Smooth muscle cell (in vitro differentiated cells): ENCODE results near the gene RASSF3. TPM values are rescaled to one million over a fixed set of nuclear protein-coding genes. Genes with fewer than 3 reads are reported as not detected.

Experiments used
- DNase-seq: peaks from one replicate; lab custom pipeline; 2025; ENCODE audit not compliant: unreplicated experiment; lab: John Stamatoyannopoulos, UW
- H2AFZ ChIP-seq: fragments of 200-600 bp; sonication (generic); 2 replicates; pipeline ENCODE4 v1.6.0; 2016; ENCODE audit warnings: antibody characterized with exemption, low read depth, mild to moderate bottlenecking
- H3F3A ChIP-seq: fragments of 200-600 bp; sonication (generic); 2 replicates; pipeline ENCODE4 v1.6.0; 2017; ENCODE audit warnings: antibody characterized with exemption, low read depth
- H3K27ac ChIP-seq: fragments of 200-600 bp; sonication (generic); 2 replicates; pipeline ENCODE4 v1.5.1; 2016; ENCODE audit warnings: low read depth, mild to moderate bottlenecking
- H3K27me3 ChIP-seq: fragments of 200-600 bp; sonication (generic); 2 replicates; pipeline ENCODE4 v1.6.1; 2016; ENCODE audit warnings: low read depth, mild to moderate bottlenecking
- H3K36me3 ChIP-seq: fragments of 200-600 bp; sonication (generic); 2 replicates; pipeline ENCODE4 v1.5.1; 2016; ENCODE audit warnings: low read depth
- H3K4me1 ChIP-seq: fragments of 200-600 bp; sonication (generic); 2 replicates; pipeline ENCODE4 v1.5.1; 2016; ENCODE audit warnings: low read depth
- H3K4me2 ChIP-seq: fragments of 200-600 bp; sonication (generic); 2 replicates; pipeline ENCODE4 v1.6.0; 2016; ENCODE audit warnings: mild to moderate bottlenecking
- H3K4me3 ChIP-seq: fragments of 200-600 bp; sonication (generic); 2 replicates; pipeline ENCODE4 v1.5.1; 2016; ENCODE audit warnings: mild to moderate bottlenecking
- H3K79me2 ChIP-seq: fragments of 200-600 bp; sonication (generic); 2 replicates; pipeline ENCODE4 v1.6.0; 2016; ENCODE audit warnings: low read depth, mild to moderate bottlenecking
- H3K9ac ChIP-seq: fragments of 200-600 bp; sonication (generic); 2 replicates; pipeline ENCODE4 v1.6.0; 2016; ENCODE audit warnings: low read depth
- H3K9me3 ChIP-seq: fragments of 200-600 bp; sonication (generic); replicated peaks from 2 replicates; pipeline ENCODE4 v1.5.1; 2016; ENCODE audit warnings: low read depth
- H4K20me1 ChIP-seq: fragments of 200-600 bp; sonication (generic); 2 replicates; pipeline ENCODE4 v1.6.0; 2016; ENCODE audit warnings: low read depth
- CTCF ChIP-seq: fragments of 200-600 bp; sonication (generic); IDR thresholded peaks from 2 replicates; pipeline ENCODE4 v1.5.1; 2017; ENCODE audit warnings: borderline replicate concordance, mild to moderate bottlenecking, antibody characterized with exemption; ENCODE audit not compliant: insufficient read depth, poor library complexity, severe bottlenecking
- WGBS: methylation state at CpG from one replicate; pipeline ENCODE4 v1.1.7; 2016; ENCODE audit warnings: low lambda C conversion rate; 5-methylcytosine and 5-hydroxymethylcytosine counted together
- polyA plus RNA-seq: library from polyadenylated mRNA; unstranded; fragments of >200 nt; fragmentation: Nextera tagmentation; extraction: Ambion mirVana; gene quantifications from 2 replicates; pipeline ENCODE4 v1.2.1, GENCODE V29; 2016
- total RNA-seq: library from RNA; depleted of rRNA; stranded (reverse); fragments of >200 nt; gene quantifications from 2 replicates; pipeline ENCODE4 v1.2.3, GENCODE V29; 2014

RASSF3 gene
- total and polyA plus RNA-seq, 2 experiments from 2014 or later: 1.2 to 5.6 TPM

GRCh38 chr12:64618953-64619590 lies 8.8 kb downstream of the RASSF3 start:
- Histone ChIP-seq H3K4me1 (no peaks in the 10 kb centered on the region), H3K9ac (no peak overlapping the region), H3K4me3 (no peak overlapping the region), H3K36me3 (no peaks in the 10 kb centered on the region), H2AFZ (no peak overlapping the region), H3K27me3 (no peaks in the 10 kb centered on the region), H3K4me2 (no peak overlapping the region), H3K27ac (no peak overlapping the region), H3K9me3 (no peaks in the 10 kb centered on the region), H4K20me1 (no peaks in the 10 kb centered on the region), H3K79me2 (peaks cover 73% of the 10 kb centered on the region), H3F3A (no peaks in the 10 kb centered on the region)
- 80% methylated on average over 3 of the region's 3 CpGs for WGBS
- no peak for DNase-seq
- no peak for TF ChIP-seq CTCF

GRCh38 chr12:64621257-64621942 lies 11.1 kb downstream of the RASSF3 start:
- H3K4me3 ChIP-seq: no peak overlapping the region
- no peak for DNase-seq
- no peak overlapping the region for H3K9ac ChIP-seq
- peaks cover 17% of the 10 kb centered on the region for H3K4me1 ChIP-seq
- H4K20me1 ChIP-seq: no peaks in the 10 kb centered on the region
- no peaks in the 10 kb centered on the region for H3K9me3 ChIP-seq
- H3K27ac ChIP-seq: peak overlapping the region; percentile 47
- peaks cover 62% of the 10 kb centered on the region for H3K79me2 ChIP-seq
- peaks cover 17% of the 10 kb centered on the region for H3F3A ChIP-seq
- no peaks in the 10 kb centered on the region for H3K36me3 ChIP-seq
- no peak for TF ChIP-seq CTCF
- H3K27me3 ChIP-seq: no peaks in the 10 kb centered on the region
- no peak overlapping the region for H2AFZ ChIP-seq
- 85% methylated on average over 13 of the region's 13 CpGs for WGBS
- no peak overlapping the region for H3K4me2 ChIP-seq

- no peak overlapping the region for H3K4me3 ChIP-seq
- no peak for DNase-seq
- no peak for TF ChIP-seq CTCF
- no peaks in the 10 kb centered on the region for H3K9me3 ChIP-seq
- no peak overlapping the region for H2AFZ ChIP-seq
- peaks cover 17% of the 10 kb centered on the region for H3K4me1 ChIP-seq
- peaks cover 17% of the 10 kb centered on the region for H3F3A ChIP-seq
- H3K27ac ChIP-seq: peak overlapping the region; percentile 94
- no peaks in the 10 kb centered on the region for H3K36me3 ChIP-seq
- WGBS: 97% methylated on average over 4 of the region's 4 CpGs
- H3K9ac ChIP-seq: no peak overlapping the region
- no peaks in the 10 kb centered on the region for H4K20me1 ChIP-seq
- H3K79me2 ChIP-seq: peaks cover 49% of the 10 kb centered on the region
- H3K4me2 ChIP-seq: no peak overlapping the region
- H3K27me3 ChIP-seq: no peaks in the 10 kb centered on the region
Observed at GRCh38 chr12:64624035-64624434, 13.7 kb downstream of the RASSF3 start.
